HG03342 (cell line): ENCODE measurements around the gene DIAPH2.
A peak's percentile ranks its signal among the peaks of the same experiment; 100 is the strongest.

Source experiments
- ATAC-seq: cut with Tn5 transposase; IDR thresholded peaks from one replicate; pipeline ENCODE4 v1.9.1; 2021; ENCODE audit warnings: mild to moderate bottlenecking, moderate library complexity; ENCODE audit not compliant: unreplicated experiment

Gene DIAPH2

DNA sequence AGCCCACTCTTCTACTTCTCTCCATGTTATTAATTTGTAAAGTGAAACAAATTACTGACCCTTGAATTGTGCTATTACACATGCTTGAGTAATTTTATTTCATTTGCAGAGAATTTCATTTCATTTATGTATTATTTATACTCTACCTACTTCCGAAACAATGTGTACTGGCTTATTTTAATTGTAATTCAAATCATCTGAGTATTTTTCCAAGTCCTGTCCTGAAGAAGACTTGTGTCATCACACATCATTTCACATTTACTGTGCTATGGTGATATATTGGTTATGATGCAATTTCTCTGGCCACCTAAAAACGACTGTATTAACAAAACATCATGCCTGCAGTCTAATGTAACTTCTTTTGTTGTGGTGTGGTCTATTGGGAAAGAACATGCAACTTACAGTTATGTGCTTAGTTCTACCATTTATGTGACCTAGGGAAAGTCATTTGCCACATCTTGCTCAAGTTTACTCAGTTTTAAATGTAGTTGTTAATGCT, 583.6 kb downstream of the DIAPH2 start:
- no peak for ATAC-seq

DNA sequence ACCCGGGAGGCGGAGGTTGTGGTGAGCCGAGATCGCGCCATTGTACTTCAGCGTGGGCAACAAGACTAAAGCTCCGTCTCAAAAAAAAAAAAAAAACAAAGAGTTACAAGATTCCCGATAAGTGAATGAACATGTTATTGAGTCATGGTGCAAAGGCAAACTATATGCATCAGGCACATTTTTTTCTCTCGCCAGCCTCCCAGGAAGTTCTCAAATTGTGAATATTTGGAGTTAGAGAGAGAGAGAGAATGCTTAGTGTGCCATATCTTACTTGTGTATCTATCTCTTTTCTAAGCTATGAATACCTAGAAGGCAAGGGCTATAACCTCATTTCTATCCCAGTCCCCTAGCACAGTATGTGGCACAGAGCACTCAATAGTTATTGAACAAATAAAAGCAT, 599.9 kb downstream of the DIAPH2 start:
- ATAC-seq, result no peak

DNA sequence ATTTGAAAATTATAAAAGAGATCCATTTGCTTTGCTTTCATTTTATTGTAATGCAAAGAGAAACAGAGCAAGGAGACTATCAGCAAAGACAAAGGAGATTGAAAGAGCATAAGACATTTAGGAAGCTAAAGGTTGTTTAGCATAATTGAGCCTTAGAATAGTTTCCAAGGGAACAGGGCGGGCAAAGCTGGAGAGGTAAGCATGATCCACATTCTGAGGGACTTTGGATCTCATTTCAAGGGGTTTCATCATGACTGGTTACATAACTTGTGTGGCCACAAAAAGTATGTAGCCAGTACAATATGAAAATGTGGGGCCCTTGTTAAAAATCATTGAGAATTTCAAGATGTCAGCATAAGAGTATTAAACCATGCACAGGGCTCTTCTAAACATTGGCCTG, 605.6 kb downstream of the DIAPH2 start:
- no peak for ATAC-seq

DNA sequence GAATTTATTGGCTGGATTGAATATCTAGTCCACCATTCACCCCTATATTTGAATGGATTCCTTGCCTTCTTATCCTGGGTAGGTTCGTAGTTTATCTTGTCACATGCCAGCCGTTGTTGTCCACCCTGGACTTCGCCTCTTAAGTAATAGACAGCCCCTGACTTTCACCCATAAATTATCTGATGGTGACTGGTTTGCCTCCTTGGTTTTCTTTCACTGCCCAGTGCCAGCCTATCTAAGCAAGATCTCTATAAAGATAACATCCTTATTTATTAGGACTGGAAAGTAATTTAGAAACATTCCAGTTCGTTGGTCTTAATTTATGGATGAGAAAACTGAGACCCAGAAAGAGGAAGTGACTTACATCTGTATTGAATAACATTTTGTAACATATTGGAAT, 609.4 kb downstream of the DIAPH2 start:
- ATAC-seq, result no peak

DNA sequence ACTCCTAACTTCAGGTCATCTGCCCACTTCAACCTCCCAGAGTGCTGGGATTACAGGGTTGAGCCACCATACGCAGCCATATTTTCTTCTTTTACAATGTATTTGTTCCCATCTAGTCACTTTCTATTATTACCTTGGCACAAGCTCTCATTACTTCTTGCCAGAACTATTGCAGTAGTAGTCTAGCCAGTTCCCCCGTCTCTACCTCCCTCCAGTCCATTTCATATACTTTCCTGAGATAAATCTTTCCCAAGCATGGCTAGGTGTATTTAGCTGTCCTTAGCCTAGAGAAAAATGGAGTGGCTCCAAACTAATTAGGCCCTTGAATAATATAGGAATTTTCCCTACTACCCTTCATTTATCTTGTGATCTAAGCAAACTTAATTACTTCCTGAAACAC, 611.3 kb downstream of the DIAPH2 start:
- ATAC-seq, result no peak

DNA sequence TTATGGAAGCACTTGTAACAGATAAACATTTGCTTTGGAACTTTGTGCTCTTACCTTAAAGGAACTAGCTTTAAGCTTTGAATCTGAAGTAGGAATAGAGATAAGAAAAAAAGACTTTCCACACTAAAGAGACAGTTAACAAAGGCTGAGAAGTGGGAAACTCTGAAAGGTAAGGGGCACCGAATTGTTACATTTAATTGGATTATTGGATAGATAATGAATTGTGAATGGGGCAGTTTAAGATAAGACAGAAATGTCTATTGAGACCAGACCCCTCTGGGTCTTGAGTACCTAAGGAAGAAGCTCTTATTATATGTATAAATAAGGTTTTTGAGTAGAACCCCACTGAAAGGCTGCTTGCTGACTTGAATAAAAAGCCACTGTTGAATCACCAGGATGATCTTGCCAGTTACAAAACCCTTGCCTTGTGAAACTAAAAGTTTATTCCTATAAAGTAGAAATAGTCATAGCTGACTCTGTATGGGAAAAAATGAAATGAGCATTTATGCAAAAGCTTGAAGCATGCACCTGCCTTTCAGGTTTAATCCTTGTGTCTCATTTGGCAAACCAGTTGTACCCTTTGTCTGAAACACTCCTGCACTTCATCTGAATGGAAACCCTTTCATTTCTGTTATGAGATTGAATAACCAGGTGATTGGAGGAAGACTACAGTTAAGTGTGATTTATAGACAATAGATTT, 622.3 kb downstream of the DIAPH2 start:
- ATAC-seq, result no peak

DNA sequence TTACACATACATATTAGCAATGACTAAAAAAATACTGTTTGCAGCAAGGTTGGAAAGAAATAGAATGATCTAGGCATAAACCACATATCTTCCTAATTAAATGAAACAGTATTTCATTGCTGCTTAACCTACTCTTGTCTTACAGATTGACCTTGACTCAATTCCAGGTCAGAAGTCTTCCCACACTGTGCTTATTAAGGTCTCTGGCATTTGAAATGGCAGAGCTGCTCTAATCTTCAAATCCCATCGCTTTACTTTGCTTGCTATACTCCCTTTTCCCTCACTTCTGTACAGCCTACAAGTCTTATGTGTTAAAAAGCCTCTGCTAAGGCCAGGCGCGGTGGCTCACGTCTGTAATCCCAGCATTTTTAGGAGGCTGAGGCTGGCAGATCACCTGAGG, 623.5 kb downstream of the DIAPH2 start:
- ATAC-seq, result no peak

DNA sequence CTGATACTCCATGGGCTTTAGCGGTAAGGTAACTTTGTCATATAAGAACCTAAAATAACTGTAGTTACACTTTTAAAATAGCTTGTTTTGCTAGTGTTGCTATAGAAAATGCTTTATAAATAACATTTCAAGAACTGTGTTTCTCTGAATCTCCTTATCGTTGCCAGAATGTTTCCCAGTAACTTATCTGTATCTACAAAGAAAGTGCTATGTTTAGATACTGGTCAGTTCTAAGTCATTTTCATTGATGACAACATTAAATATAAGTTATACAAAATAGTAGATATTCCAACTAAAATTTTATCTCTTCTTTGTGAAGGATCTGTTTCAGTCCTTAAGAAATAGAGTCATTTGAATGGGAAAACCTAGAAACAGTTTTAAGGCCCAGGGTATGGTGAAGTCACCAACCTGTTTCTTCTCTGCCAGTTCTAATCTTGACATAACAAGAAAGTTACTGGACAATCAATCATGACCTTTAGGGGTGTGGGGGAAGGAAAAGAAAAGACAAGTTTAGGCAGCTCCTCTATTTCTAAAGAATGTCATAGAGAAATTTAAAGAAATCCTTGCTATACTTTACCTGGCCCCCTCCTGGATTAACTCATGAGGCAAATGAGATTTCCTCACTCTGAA, 625.0 kb downstream of the DIAPH2 start:
- ATAC-seq, result no peak

DNA sequence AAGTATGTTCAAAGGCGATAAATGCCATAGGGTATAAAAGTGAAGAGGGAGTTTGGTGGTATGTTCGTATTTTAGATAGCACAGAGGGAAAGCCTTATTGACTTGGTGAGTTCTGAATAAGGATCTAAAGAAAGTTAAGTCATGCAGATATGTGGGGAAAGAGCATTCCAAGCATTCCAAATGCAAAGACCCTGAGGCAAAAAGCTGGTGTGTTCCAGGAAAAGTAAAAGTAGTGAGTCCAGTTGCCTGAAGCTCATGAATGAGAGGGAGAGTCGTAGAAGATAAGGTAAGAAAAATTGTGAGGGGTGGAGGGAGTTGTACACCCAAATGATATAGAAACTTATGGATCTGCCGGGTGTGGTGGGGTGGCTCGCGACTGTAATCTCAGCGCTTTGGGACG, 625.7 kb downstream of the DIAPH2 start:
- ATAC-seq, result no peak

DNA sequence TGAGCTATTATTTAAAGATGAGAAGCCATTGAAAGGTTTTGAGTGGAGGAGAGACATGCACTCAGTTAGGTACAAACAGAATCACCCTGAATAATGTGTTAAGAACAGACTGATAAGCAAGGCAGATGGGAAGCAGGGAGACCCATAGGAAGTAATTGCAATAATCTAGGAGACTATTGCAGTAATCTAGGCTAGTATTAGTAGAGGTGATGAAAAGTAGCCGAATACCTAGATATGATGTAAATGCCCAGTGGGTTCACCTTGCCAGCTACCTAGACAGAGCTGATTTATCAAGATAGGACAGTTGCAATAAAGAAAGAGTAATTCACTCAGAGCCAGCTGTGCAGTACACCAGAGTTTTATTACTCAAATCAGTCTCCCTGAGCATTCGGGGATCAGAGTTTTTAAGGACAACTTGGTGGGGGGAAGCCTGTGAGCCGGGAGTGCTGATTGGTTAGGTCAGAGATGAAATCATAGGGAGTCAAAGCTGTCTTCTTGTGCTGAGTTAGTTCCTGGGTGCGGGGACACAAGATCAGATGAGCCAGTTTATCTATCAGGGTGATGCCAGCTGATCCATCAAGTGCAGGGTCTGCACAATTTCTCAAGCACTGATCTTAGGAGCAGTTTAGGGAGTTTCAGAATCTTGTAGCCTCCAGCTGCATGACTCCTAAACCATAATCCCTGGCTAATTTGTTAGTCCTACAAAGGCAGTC, 626.6 kb downstream of the DIAPH2 start:
- no peak for ATAC-seq

DNA sequence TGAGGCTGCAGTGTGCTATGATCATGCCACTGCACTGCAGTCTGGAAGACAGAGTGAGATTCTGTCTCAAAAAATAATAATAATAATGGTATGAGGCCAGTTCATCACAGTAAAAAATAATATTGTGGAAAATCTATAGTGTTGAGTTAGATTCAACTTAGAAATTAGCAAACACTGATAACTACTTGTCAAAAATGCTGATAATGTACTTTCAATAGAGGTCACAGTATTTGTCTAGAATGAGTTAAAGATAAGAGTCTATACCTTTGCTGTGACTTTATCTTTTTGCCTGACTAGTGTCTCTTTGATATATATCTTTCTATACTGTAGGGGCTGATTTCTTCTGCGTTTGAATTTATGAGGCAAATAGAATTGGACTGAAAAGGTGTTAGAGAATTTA, 629.7 kb downstream of the DIAPH2 start:
- ATAC-seq, result no peak

DNA sequence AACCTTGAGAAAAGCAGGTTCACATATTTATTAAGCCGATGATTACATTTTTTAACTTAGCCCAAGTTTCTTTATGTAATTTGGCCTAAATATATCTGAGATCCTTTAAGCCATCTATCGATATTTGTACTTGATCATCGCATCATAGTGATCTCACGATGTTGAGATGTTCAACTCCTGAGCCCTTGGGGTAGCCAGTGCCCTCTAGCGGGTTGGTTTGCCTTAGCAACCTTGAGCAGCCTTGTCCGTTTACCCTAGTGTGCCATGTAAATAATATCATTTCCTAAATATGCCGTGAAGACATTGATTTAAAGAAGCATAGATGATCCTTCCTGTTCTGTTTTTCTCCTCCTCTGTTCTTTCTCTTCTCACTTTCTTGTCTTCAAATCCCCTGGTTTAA, 631.3 kb downstream of the DIAPH2 start:
- no peak for ATAC-seq

DNA sequence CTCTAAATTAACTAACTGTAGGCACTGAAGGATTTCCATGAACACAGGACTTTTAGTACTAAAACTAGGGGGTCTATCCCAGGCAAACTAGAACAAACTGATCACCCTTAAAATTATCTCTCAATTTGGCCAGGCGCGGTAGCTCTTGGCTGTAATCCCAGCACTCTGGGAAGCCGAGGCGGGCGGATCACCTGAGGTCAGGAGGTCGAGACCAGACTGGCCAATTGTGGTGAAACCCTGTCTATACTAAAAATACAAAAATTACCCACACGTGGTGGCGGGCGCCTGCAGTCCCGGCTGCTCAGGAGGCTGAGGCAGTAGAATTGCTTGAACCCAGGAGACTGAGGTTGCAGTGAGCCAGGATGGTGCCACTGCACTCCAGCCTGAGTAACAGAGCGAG, 635.7 kb downstream of the DIAPH2 start:
- no peak for ATAC-seq

DNA sequence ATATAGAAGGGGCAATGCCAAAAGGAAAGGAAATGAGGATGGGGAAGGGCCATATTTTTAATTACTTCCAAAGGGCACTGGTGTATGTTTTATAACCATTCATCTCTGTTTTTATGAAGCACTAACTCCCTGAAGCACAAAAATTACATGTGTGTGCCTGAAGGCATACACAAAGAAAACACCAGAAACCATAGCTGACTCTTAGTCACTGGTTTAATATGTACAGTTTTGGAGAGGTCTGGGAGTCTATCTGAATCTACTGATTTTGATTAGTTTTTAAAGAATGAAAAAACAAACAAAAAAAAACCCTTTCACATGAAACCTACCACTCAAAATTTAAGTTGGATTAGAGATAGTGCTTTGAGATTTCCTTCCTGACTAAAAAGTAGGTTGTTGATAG, 637.8 kb downstream of the DIAPH2 start:
- no peak for ATAC-seq

DNA sequence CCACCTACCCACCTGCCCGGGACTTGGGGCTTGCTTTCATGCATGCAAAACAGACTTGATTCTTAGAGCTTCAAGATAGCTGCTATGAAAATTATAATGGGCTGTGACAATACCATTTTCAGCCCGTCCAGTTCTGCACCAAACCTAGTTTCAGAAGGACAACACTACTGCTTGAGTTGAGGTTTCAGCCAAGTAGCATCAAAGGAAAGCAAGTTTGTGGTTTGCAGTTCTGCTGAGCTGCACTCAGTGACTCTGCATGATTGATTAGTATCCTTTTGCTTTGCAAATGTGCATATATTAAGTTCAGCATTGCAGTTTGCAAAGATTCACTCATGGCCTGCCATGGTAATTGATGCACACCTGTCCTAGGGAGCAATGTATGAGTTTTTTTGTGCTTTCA, 641.8 kb downstream of the DIAPH2 start:
- ATAC-seq, result peak; percentile 95

DNA sequence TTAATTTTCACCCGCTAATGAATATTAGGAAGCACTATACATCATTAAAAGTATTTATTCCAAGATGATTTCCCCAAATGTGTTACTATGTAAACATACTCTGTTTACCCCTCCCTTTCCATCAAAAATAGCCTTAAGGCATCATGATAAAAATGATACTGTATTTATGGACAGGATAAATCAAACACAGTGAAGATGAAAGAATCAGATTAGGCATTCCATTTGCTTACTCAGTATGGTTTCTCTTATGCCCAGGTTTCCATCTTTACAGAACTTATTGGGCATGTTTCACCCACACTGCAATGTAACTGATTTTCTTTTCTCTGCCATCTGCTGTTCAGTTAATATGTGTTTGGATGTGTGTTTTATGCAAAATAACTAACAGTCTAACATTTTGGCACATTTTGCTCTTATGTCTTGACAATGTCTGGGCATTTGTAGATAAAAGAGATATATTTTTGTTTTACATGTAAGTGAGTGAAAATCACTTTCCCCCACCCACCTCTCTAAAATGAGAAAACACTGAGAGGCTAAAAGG, 644.3 kb downstream of the DIAPH2 start:
- ATAC-seq, result no peak

DNA sequence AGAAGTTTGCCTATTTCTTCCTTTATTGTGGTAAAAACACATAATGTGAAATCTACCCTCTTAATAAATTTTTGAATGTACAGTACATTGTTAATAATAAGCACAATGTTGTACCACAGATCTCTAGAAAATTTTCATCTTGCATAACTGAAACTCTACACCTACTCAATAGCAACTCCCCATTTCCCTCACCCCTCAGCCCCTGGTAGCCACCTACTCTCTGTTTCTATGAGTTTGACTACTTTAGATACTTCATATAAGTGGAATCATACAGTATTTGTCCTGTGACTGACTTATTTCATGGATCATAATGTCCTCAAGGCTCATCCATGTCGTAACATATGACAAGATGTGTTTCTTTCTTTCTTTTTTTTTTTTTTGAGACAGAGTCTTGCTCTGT, 645.5 kb downstream of the DIAPH2 start:
- no peak for ATAC-seq

DNA sequence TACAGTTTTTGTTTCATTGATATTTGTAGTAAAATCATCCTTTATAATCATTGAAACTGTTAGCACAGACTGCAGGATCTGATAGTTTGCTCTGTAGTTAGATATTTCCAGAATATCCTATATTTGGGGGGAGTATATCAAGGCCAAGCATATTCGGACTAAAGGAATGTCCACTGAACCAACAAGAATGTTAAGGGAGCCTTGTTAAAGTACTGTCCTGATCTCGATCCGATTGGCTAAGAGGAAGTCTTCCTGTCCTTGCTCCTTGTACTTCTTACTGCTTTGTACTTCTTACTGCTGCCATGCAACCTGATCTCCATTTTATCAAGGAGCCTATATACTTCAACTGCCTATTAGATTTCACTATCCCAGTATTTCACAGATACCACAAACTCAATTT, 648.3 kb downstream of the DIAPH2 start:
- no peak for ATAC-seq

DNA sequence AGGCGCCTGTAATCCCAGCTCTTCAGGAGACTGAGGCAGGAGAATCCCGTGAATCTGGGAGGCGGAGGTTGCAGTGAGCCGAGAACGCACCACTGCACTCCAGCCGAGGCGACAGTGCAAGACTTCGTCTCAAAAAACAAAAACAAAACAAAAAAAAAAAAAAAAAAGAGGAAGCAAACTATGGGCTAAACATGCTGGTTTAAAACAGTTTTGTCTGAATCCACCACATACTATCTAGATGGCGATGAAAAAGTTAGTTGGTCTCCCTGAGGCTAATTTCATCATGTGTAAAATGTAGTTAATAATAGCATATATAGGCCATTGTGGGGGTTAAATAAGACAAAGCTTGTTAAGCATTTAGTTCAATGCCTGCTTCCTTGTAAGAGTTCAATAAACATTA, 650.2 kb downstream of the DIAPH2 start:
- ATAC-seq, result no peak

DNA sequence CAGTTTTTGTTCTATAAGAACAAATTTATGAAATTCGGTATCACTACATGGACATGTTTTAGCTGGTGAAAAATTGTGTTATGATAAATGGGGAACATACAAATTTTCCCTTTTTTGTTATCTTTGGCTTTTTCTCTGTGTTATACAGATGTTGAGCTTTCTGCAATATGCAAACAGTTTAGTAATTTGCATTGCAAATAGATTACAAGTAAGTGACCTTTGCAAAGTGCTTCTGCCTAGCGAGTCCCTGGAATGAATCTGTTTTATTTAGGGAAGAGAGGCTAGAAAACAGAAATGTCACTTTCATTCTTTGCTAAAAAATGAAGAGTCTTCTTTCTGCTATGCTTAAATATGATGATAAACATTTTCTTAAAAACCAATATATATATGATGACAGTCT, 660.1 kb downstream of the DIAPH2 start:
- no peak for ATAC-seq

DNA sequence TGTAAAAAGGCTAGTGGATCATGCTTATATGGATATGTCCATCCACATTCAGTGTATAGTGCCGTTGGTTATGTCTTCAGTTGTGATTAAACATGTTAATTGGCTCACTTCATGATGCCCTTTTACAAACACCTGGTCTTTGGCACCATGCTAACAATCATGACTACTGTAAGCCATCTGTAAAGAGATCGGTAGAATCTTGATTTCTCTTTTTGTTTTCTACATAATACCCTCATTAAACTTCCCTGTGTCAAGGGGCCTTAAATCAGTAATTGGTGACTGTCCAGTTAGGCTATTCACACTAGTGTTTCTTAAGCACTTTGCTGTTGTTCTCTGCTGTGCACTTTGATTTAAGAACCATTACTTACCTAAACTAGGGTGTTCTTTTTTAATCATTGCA, 674.3 kb downstream of the DIAPH2 start:
- ATAC-seq, result no peak

DNA sequence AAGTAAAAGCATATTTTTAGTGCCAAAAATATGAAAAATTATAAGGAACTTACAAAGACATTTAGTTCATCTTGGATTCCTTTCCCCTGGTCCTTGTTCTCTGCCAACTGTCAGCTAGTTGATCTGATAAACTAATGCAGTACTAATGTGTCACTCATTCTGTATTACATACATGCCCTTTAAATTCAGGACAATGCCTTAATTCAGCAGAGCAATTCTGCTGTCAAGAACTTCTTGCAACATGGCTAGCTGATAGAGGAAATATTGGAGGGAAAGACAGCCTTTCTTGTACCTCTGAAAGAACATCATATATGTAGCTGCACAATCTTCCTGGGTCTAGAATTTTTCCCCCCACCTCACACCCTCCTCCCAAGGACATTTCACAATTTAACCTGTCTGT, 679.2 kb downstream of the DIAPH2 start:
- ATAC-seq, result no peak
